Measurements from ENCODE around the gene EEF1G. TPM values are rescaled to one million over a fixed set of nuclear protein-coding genes. Genes with fewer than 3 reads are reported as not detected.
A peak's percentile ranks its signal among the peaks of the same experiment; 100 is the strongest.

The EEF1G gene
- total RNA-seq, 1 donor from 2014 or later: 899 TPM

DNA sequence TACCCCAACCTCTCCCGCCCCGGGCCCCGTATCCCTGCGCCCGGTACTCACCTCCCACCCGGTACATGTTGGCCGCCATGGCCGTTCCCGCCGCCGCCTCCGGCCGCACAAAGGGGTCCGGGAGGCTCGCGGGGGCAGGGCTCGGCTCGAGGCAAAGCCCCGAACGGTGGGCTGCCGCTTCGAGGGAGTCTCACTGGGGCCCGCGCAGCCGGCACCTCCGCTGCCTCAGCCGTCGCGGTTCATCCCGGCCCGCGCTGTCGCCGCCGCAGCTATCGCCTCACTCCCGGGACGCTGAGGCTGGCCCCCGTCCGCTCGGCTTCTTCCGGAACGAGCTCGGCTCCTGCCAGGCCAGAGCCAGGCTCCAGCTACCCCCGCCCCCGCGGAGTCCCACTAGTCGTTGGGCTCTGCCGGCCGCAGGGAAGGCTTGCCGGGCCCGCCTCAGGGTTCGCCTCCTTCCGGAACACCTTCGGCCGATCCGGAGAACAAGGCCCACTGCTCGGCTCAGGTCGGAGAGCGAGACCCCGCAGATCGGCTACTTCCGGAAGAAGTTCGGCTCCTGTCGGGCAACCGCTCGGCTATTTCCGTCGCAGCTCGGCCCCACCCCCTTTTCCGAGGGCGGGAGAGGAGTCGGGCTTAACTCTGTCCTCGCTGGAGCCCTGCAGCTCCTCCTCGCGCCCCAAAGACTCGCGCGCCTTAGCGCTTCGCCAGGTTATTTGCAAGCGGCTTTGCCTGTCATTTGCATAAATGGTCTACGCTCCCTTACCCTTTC lies 27.9 kb upstream of the EEF1G start, which contains the start of gene MTA2:
Gene MTA2 (minus strand): TSS at position 494 of the 769 bp plus-strand sequence. CDS start 415 bp downstream, at position 79.
- peak; percentile 98 for DNase-seq
- intact Hi-C loops (cut with DNase I): no loop called here
- ATAC-seq: peak; percentile 94
- Histone ChIP-seq H3K27ac (peak within 1 kb of the TSS; percentile 99), H3K4me3 (peak within 1 kb of the TSS; percentile 99), H3K9me3 (no peaks in the 10 kb centered on the region), H3K36me3 (peaks cover 58% of the 10 kb centered on the region), H3K4me1 (peaks cover 36% of the 10 kb centered on the region), H3K27me3 (ENCODE audit: low read depth) (no peaks in the 10 kb centered on the region)
- TF ChIP-seq, protein P1, sequence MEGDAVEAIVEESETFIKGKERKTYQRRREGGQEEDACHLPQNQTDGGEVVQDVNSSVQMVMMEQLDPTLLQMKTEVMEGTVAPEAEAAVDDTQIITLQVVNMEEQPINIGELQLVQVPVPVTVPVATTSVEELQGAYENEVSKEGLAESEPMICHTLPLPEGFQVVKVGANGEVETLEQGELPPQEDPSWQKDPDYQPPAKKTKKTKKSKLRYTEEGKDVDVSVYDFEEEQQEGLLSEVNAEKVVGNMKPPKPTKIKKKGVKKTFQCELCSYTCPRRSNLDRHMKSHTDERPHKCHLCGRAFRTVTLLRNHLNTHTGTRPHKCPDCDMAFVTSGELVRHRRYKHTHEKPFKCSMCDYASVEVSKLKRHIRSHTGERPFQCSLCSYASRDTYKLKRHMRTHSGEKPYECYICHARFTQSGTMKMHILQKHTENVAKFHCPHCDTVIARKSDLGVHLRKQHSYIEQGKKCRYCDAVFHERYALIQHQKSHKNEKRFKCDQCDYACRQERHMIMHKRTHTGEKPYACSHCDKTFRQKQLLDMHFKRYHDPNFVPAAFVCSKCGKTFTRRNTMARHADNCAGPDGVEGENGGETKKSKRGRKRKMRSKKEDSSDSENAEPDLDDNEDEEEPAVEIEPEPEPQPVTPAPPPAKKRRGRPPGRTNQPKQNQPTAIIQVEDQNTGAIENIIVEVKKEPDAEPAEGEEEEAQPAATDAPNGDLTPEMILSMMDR (IDR thresholded peaks at IDR 0.05): no peak

DNA sequence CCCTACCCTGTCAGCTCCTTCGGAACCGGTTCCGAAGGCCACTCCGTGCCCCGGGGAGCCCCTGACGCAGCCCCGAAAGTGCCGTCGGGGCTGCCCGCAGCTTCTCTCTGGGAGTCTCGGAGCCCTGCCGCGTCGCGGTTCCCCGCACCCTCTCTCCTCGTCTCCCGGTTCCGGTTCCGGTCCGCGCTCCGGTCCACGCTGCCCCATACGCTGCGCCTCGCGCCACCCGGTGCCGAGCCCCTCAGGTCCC lies 27.4 kb upstream of the EEF1G start:
- Histone ChIP-seq H3K9me3 (no peaks in the 10 kb centered on the region), H3K27ac (peak overlapping the region; percentile 99), H3K36me3 (peaks cover 58% of the 10 kb centered on the region), H3K4me1 (peaks cover 36% of the 10 kb centered on the region), H3K4me3 (peak overlapping the region; percentile 99), H3K27me3 (ENCODE audit: low read depth) (no peaks in the 10 kb centered on the region)
- ATAC-seq (peak; percentile 38 to 61), DNase-seq (no peak)
- intact Hi-C loops (cut with DNase I): no loop called here
- TF ChIP-seq, protein P1 (IDR thresholded peaks at IDR 0.05): no peak

DNA sequence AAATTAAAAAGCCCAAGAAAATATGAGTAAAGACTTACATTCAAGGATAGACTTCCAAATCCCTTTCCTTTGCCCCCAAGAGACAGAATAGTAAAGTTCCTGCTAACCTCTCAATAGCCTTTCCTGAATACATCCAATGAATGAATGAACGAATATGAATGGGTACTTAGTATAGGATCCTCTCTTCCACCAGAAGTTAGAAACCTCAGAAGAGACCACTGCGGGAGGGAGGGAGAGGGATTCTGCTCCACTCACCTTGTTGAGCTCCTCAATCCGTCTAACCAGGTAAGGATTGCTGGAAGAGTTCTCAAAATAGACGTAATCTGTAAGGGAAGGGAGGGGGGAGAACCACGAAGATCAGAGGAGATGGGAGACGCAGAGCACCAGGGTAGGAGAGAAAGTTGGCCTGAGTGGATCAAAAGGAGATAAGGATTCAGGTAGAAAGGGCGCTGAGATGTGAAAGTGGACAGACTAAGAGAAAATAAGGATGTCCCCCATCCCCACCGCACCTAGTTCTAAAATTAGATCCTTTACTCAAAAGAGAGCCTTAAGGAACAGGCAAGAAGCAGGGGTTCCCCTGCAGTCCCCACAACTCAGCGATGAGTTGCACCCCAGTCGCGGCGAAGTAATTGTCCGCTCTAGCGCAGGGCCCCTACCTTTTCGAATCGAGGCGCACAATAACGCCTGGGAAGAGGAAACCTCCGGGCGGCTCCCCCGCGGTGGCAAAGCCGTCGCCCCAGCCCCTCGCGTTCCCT lies 26.9 kb upstream of the EEF1G start:
- ATAC-seq: no peak
- peak overlapping the region; percentile 99 for H3K4me3 ChIP-seq
- no peak for DNase-seq
- peaks cover 58% of the 10 kb centered on the region for H3K36me3 ChIP-seq
- intact Hi-C loops (cut with DNase I): no loop called here
- H3K27me3 ChIP-seq (ENCODE audit: low read depth): no peaks in the 10 kb centered on the region
- peaks cover 36% of the 10 kb centered on the region for H3K4me1 ChIP-seq
- TF ChIP-seq, protein P1 (IDR thresholded peaks at IDR 0.05): no peak
- H3K27ac ChIP-seq: peak overlapping the region; percentile 99
- no peaks in the 10 kb centered on the region for H3K9me3 ChIP-seq

DNA sequence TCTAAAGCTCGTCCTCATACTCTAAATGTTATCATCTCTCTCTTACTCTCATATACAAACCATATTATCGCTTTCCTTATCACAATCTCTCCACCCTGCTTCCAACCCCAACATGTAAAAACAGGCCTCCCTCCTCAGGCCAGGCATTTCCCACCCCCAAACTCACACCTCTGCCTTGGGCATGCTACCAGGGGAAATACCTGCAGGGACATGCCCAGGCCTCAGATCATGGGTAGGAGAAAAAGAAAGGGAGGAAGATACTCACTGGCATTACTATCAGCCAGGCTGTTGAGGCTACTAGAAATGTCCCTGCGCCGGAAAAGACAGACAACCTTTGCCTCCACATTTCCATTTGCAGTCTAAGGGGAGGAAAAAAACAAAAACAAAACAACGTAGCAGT lies 26.2 kb upstream of the EEF1G start:
- TF ChIP-seq, protein P1 (IDR thresholded peaks at IDR 0.05): no peak
- DNase-seq (no peak), ATAC-seq (no peak)
- peak overlapping the region; percentile 99 for H3K4me3 ChIP-seq
- H3K27me3 ChIP-seq (ENCODE audit: low read depth): no peaks in the 10 kb centered on the region
- peaks cover 58% of the 10 kb centered on the region for H3K36me3 ChIP-seq
- peaks cover 36% of the 10 kb centered on the region for H3K4me1 ChIP-seq
- no peaks in the 10 kb centered on the region for H3K9me3 ChIP-seq
- intact Hi-C loops (cut with DNase I): no loop called here
- H3K27ac ChIP-seq: no peak overlapping the region

DNA sequence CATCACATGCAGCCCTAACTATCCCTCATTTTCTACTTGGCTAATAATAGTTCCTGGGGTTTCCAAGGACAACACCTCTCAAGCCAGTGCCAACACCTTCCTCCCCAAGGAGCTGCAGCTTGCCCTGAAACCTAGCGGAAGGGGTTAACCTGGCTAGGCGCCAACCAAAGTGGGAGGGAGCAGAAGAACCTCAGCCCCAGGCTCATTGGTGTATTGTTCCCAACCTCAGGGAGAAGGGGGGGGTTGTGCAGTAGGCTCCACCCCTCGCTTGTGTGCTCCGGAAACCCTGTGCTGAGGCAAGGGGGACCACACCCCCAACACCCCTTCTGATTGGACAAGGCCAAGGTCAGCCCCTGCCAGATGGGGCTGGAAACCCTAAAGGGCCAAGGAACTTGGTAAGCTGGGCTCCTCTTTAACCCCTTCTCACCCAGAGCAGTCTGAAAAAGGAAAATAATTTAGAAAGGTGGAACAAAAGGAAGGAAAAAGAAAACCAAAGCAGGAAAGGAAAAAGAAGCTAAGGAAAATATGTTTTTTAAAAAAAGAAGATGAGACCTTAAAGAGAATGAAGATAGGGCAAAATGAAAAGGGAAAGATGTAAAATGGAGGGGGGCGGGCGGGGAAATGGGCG lies 25.5 kb upstream of the EEF1G start:
- DNase-seq (peak; percentile 93), ATAC-seq (peak; percentile 55 to 82)
- Histone ChIP-seq H3K27me3 (ENCODE audit: low read depth) (no peaks in the 10 kb centered on the region), H3K27ac (peak overlapping the region; percentile 34), H3K9me3 (no peaks in the 10 kb centered on the region), H3K4me3 (peak overlapping the region; percentile 99), H3K4me1 (peaks cover 36% of the 10 kb centered on the region), H3K36me3 (peaks cover 58% of the 10 kb centered on the region)
- TF ChIP-seq, protein P1 (IDR thresholded peaks at IDR 0.05): no peak
- intact Hi-C loops (cut with DNase I): no loop called here

All from lower lobe of right lung (tissue), 2 donors.